Activated CD4-positive, alpha-beta T cell treated with anti-CD3 and anti-CD28 coated beads, Interleukin-2, Interleukin-4, amounts not matched to agents 100 ng/mL and 50 ng/mL, durations not matched to agents 16 hours and 8 hours (primary cell): ENCODE results near the gene FASTKD1.
A peak's percentile ranks its signal among the peaks of the same experiment; 100 is the strongest.
"Not testable (repeated sequence)": the region's sequence is repeated elsewhere in the genome, so short reads cannot be mapped to it uniquely, and the experiment has no call there.

Source experiments
- DNase-seq: peaks from one replicate; pipeline ENCODE4 v3.0.0-alpha.2; 2020; ENCODE audit warnings: low spot score

FASTKD1 gene

GRCh38 chr2:169573160-169573973 lies at the start of gene FASTKD1:
Gene FASTKD1 (minus strand): TSS chr2:169573865. CDS start chr2:169572029, 1,836 bp downstream.
- peak; percentile 95 for DNase-seq

- DNase-seq: peak; percentile 32
These were observed 49.6 kb upstream of the FASTKD1 start for GRCh38 chr2:169623235-169623634.

DNA sequence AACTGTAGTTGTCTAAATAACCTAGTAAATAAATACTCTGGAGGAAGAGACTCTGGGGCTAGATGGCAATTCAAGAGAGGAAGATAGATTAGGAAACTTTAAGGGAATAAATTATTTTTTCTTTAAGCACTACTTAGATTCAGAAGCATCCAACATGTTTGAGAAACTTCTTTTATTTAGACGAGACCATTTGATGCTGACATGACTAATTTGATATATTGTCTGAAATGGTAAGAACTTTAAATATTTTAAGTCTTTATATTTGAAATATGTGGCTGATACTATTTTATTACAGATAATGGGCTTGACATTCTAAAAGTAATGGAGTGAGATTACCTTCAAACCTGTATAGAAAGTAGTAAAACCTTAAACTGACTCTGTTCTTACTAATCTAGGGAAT lies 46.8 kb upstream of the FASTKD1 start:
- DNase-seq: no peak

DNA sequence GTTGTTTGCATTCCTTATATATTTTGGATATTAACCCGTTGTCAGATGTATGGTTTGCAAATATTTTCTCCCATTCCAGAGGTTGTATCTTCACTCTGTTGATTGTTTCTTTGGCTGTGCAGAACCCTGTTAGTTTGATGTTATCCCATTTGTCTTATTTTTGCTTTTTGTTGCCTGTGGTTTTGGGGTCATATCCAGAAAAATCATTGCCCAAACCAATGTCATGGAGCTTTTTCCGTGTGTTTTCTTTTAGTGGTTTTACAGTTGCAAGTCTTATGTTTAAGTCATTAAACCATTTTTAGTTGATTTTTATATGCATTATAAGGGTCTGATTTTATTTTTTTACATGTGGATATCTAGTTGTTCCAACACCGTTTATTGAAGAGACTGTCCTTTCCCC lies 46.3 kb upstream of the FASTKD1 start:
- DNase-seq: no peak

DNA sequence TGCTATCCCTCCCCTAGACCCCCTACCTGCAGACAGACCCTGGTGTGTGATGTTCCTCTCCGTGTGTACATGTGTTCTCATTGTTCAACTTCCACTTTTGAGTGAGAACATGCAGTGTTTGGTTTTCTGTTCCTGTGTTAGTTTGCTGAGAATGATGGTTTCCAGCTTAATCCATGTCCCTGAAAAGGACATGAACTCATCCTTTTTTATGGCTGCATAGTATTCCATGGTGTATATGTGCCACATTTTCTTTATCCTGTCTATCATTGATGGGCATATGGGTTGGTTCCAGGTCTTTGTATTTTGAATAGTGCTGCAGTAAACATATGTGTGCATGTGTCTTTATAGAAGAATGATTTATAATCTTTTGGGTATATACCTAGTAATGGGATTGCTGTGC lies 42.3 kb upstream of the FASTKD1 start:
- not testable (repeated sequence) for DNase-seq

DNA sequence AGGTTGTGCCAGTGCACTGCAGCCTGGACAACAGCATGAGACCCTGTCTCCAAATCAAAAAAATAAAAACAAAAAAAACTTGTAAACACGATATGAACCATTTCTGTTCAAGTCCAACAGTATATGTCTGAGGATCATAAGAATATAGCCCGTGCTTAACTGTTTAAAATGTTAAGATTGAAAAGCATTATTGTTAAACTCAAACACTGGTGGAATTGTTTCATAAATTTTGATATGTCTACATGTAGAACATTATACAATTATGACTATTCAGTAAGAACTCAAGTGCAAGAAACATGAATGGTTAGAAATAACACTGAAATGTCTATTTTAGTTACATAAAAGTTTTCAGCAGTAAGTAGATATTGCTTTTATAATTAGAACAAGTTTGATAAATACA lies 40.2 kb upstream of the FASTKD1 start:
- DNase-seq: no peak

- DNase-seq: no peak
These were observed 35.6 kb upstream of the FASTKD1 start for GRCh38 chr2:169609264-169609663.

- DNase-seq: no peak
These were observed 25.9 kb upstream of the FASTKD1 start for GRCh38 chr2:169599568-169599967.

- no peak for DNase-seq
These were observed 25.3 kb upstream of the FASTKD1 start for GRCh38 chr2:169598982-169599381.

DNA sequence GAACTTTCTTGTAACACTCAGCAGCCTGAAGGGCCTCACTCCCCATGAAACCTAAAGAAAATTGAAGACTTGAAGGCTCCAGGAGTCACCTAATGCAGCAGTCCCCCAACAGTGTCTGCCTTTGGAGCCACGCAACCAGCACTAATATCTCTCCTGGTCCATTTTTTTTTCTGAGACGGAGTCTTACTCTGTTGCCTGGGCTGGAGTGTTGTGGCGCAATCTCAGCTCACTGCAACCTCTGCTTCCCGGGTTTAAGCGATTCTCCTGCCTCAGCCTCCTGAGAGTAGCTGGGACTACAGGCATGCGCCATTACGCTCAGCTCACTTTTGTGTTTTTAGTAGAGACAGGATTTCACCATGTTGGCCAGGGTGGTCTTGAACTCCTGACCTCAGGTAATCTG lies 22.9 kb upstream of the FASTKD1 start:
- DNase-seq: not testable (repeated sequence)

- no peak for DNase-seq
These were observed 17.1 kb upstream of the FASTKD1 start for GRCh38 chr2:169590804-169591203.

- DNase-seq: no peak
These were observed 12.0 kb upstream of the FASTKD1 start for GRCh38 chr2:169585673-169586072.

DNA sequence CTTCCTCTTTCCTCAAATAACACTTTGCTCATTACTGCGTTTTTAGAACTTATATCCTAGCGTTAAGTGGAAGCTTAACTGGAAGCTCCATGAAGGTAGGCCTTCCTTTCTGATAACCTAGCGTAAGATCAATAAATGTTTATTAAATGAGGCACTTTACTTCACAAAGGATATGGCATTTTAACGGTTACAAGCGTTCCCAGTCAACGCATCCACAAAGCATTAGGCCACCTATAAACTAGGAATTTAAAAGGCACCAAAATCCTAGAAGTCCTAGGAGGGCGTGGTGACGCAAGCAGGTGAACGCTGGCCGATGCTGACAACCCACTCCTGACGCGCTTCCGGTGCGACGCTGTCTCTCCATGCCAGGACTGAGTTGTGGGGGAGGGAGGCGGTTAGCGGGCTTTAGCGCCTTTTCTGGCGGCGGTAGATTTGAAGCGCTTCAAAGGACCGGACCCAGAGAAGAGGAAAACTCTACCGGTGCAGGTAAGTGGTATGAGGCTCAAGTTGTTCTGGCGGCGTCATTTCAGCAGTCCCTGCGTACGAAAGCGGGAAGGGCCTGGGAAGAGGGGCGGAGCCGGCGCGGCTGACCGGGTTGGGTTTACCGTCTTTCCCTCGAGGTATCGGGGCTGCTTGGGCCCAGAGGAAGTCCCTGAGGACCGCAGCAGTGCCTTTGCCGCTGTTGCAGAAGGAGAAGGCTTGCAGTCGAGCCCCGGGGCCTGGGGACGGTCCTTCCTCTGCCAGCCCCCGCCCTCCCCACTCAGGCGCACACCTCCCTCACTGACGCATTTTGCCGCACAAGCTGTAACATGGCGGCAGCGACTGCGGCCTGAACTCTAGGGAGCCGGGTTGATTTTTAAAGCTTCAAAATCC lies 10.6 kb upstream of the FASTKD1 start, which contains the start of gene PPIG:
TSS of gene PPIG (plus strand) at position 347 of the 873 bp plus-strand sequence. CDS start 19,691 bp downstream, outside the sequence.
- DNase-seq: peak; percentile 87

DNA sequence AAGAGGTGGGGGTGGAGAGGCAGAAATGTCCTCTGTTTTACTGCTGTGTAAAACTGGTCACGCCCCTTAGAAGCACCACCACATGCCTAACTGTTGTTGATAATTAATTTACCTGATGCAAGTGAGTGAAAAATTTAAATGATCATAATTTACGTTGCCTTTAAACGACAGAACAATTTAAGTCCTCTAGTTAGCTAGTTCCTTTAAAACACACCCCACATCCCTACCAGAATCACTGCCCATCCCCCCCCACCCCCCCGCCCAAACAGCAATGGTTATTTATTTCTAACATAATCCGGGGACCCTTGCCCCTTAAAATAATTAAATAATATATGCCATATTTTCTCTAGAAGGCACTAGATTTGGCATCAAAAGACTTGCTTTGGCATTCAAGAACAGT lies 9.9 kb upstream of the FASTKD1 start:
- DNase-seq: no peak

GRCh38 chr2:169582552-169583266 lies 9.0 kb upstream of the FASTKD1 start:
- DNase-seq: not testable (repeated sequence)

DNA sequence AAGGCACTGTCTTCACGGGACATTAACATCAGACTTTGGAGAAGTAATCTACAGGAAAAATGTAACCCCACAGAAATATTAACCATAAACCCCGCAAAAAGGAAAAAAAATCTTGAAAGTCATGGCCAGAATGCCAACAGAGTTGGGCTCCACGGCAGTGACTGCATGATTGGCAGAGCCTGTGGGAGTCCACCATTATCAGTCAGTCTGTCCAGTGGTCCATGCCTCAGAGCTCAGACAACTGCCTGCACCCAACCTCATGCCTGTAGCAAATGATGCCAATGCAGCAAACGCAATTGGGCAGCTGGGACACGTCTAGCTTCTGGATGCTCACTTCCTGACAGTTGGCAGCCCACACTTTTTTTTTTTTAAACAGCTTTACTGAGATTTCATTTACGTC lies 5.4 kb upstream of the FASTKD1 start:
- DNase-seq: no peak

DNA sequence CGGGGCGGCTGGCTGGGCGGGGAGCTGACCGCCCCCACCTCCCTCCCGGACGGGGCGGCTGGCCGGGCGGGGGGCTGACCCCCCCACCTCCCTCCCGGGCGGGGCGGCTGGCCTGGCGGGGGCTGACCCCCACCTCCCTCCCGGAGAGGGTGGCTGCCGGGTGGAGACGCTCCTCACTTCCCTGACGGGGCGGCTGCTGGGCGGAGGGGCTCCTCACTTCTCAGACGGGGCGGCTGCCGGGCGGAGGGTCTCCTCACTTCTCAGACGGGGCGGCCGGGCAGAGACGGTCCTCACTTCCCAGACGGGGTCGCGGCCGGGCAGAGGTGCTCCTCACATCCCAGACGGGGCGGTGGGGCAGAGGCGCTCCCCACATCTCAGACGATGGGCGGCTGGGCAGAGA lies 1.6 kb upstream of the FASTKD1 start:
- not testable (repeated sequence) for DNase-seq

DNA sequence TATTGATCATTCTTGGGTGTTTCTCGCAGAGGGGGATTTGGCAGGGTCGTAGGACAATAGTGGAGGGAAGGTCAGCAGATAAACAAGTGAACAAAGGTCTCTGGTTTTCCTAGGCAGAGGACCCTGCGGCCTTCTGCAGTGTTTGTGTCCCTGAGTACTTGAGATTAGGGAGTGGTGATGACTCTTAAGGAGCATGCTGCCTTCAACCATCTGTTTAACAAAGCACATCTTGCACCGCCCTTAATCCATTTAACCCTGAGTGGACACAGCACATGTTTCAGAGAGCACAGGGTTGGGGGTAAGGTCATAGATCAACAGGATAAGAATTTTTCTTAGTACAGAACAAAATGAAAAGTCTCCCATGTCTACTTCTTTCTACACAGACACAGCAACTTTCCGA lies 874 bp upstream of the FASTKD1 start:
- DNase-seq: not testable (repeated sequence)

DNA sequence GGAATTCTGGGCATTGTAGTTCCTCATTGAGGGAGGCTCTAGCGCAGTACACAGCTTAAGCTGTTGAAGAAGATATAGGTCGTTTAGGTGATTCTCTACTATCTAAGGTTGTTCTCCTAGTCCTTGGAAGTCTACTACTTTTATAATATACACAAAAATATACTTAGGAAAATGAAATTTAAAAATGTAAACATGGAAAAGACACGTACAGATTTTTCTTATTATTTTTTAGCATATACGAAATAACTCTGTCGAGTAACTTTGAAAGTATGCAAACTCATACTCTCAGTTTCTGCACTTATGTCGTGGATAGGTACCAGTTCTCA lies 272 bp upstream of the FASTKD1 start:
- DNase-seq: no peak

DNA sequence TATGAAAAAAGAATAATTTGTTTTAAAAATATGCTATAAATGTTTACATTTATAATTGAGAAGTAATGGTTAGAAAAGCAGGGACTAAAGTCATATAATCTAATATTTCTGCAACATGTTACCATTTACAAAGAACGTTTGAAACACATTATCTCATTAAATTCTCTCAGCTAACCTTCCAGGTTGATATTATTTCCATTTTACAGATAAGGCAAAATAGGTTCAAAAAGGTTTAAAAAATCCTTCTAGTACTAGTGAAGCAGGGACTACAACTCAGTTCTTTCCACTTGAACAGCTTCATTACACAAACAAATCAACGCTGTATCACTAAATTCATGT lies 875 bp downstream of the FASTKD1 start:
- no peak for DNase-seq

- DNase-seq: no peak
These were observed 1.5 kb downstream of the FASTKD1 start for GRCh38 chr2:169572189-169572588.

- DNase-seq: no peak
These were observed 2.1 kb downstream of the FASTKD1 start for GRCh38 chr2:169571571-169571970.

GRCh38 chr2:169570752-169571151 lies 2.9 kb downstream of the FASTKD1 start:
- not testable (repeated sequence) for DNase-seq
